Loucy (cell line): ENCODE data around the gene TRIM75.

Source experiments
- CTCF ChIP-seq: fragments of 200-600 bp; sonication (generic); conservative IDR thresholded peaks from 2 replicates; pipeline ENCODE4 v1.5.1; 2014; ENCODE audit warnings: mild to moderate bottlenecking, antibody characterized with exemption, low read length
- EZH2phosphoT487 ChIP-seq: fragments of 200-600 bp; IDR thresholded peaks from 2 replicates; pipeline ENCODE4 v1.6.1; 2018; ENCODE audit warnings: antibody characterized with exemption, mild to moderate bottlenecking, moderate library complexity, borderline replicate concordance

DNA sequence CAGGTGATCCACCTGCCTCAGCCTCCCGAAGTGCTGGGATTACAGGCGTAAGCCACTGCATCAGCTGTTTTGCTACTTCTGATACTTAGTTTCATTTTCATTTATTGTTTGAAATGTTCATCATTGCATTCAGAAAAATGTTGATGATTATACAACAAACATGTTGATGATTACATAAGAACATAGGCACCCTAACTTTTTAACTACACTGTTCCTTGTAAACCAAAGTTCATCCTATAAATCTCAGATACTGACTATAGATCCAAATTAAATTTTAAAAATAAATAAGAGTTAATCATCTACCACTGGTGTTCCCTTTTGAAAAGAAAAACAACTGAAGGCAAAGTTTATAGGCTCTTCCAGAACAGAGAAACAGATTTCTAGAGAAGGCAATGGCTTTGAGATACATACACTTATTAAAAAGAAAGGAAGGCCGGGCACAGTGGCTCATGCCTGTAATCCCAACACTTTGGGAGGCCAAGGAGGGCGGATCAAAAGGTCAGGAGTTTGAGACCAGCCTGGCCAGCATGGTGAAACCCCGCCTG lies 23.4 kb downstream of the TRIM75 start:
- TF ChIP-seq CTCF (no peak), EZH2phosphoT487 (no peak)
